Left cardiac atrium (tissue), 4 donors: ENCODE measurements around the gene PIGZ. TPM values are rescaled to one million over a fixed set of nuclear protein-coding genes. Genes with fewer than 3 reads are reported as not detected.
"Not testable (repeated sequence)": the region's sequence is repeated elsewhere in the genome, so short reads cannot be mapped to it uniquely, and the experiment has no call there.

Source experiments
- ATAC-seq, 2 donors: fragments of 200-7000 bp; cut with Tn5 transposase; one replicate each; pipeline ENCODE4 v1.9.1; 2020; ENCODE audit warnings: mild to moderate bottlenecking in 2 of 2, moderate library complexity in 2 of 2
- DNase-seq: peaks from one replicate; pipeline ENCODE4 v3.0.0-alpha.2; 2020
- intact Hi-C, 2 donors: fragments of 100-400 bp; cut with DNase I; formaldehyde crosslinking; loops; one replicate each; pipeline versions ENCODE4 v1.14.1 to v1.15.1; 2022 to 2023
- total RNA-seq, 2 donors: library from RNA; stranded (reverse); fragmentation: NEBNext Ultra II Directional; extraction: Animal tissue kit (Norgen Biotek cat#: 25700); gene quantifications; one replicate each; pipeline ENCODE4 v1.2.1, GENCODE V29; 2021
- donor health status: DM: no; HTN: yes; CAD: no.
- donor health status: DM: no; HTN: yes; CAD: no; lungs with severe emphysema.
- donor health status: DM: yes; HTN: yes; CAD: no.
- donor health status: Dilated cardiomyopathy.

Gene PIGZ
- total RNA-seq, 2 donors from 2014 or later: 4.5 to 4.7 TPM

GRCh38 chr3:196966526-196967401 is 1.9 kb downstream of the PIGZ start:
- ATAC-seq: no peak
- intact Hi-C loops: no loop called here
- no peak for DNase-seq

- ATAC-seq (no peak), DNase-seq (no peak)
- intact Hi-C loops: no loop called here
Observed at GRCh38 chr3:196965804-196966173, 2.8 kb downstream of the PIGZ start.

GRCh38 chr3:196965112-196965803 is 3.4 kb downstream of the PIGZ start:
- ATAC-seq (no peak), DNase-seq (no peak)
- intact Hi-C loops: no loop called here

- intact Hi-C loops: no loop called here
- ATAC-seq (no peak), DNase-seq (no peak)
Observed at GRCh38 chr3:196963631-196963953, 5.0 kb downstream of the PIGZ start.

GRCh38 chr3:196962930-196963630 is 5.6 kb downstream of the PIGZ start:
- ATAC-seq: no peak
- no peak for DNase-seq
- intact Hi-C loops: no loop called here

- ATAC-seq (no peak), DNase-seq (no peak)
- intact Hi-C loops: no loop called here
Observed at GRCh38 chr3:196962108-196962929, 6.3 kb downstream of the PIGZ start.

- intact Hi-C loops: no loop called here
Observed at GRCh38 chr3:196954832-196955231, 13.8 kb downstream of the PIGZ start.

GRCh38 chr3:196951371-196951770 is 17.3 kb downstream of the PIGZ start:
- intact Hi-C loops: no loop called here
- DNase-seq (no peak), ATAC-seq (no peak)

More at GRCh38 chr3:196954832-196955231, 13.8 kb downstream of the PIGZ start:
- ATAC-seq (no peak), DNase-seq (no peak)

- no peak for DNase-seq
- intact Hi-C loops: no loop called here
- no peak for ATAC-seq
Observed at GRCh38 chr3:196949750-196950149, 18.9 kb downstream of the PIGZ start.

- intact Hi-C loops: no loop called here
Observed at GRCh38 chr3:196949285-196949619, 19.4 kb downstream of the PIGZ start.

GRCh38 chr3:196948442-196949284 is 20.0 kb downstream of the PIGZ start:
- intact Hi-C loops: no loop called here
- ATAC-seq (no peak), DNase-seq (no peak)

More at GRCh38 chr3:196949285-196949619, 19.4 kb downstream of the PIGZ start:
- ATAC-seq (no peak), DNase-seq (no peak)

- ATAC-seq: no peak
- intact Hi-C loops: no loop called here
- no peak for DNase-seq
Observed at GRCh38 chr3:196947860-196948441, 20.7 kb downstream of the PIGZ start.

GRCh38 chr3:196947136-196947859 is 21.3 kb downstream of the PIGZ start:
- DNase-seq (no peak), ATAC-seq (no peak)
- intact Hi-C loops: no loop called here

- ATAC-seq, intact Hi-C loops, DNase-seq: not testable (repeated sequence)
Observed at GRCh38 chr3:196944037-196944790, 24.4 kb downstream of the PIGZ start.

GRCh38 chr3:196942915-196943277 is 25.7 kb downstream of the PIGZ start:
- DNase-seq (no peak), ATAC-seq (peak; percentile 12 to 18)
- intact Hi-C loops: loop anchor here in 1 of 2 donors (2.0 kb wide), 1 partner anchor 76 kb away; the partner anchor contains the start of gene SENP5

- peak; percentile 96 for ATAC-seq
- intact Hi-C loops: loop anchor here in 1 of 2 donors (2.0 kb wide), 1 partner anchor 76 kb away; the partner anchor contains the start of gene SENP5
- peak; percentile 99 for DNase-seq
Observed at GRCh38 chr3:196942226-196942914, 26.3 kb downstream of the PIGZ start, which contains the start of gene NCBP2. NCBP2 (minus strand) TSS chr3:196942528; CDS start chr3:196942503, 25 bp downstream.
